HG03060 (cell line): Measurements from ENCODE around the gene PNPLA6.

Source experiments
- ATAC-seq: cut with Tn5 transposase; IDR thresholded peaks from one replicate; pipeline ENCODE4 v1.9.1; 2021; ENCODE audit warnings: low read depth, moderate number of reproducible peaks; ENCODE audit not compliant: unreplicated experiment

PNPLA6 gene

GRCh38 chr19:7535047-7535997 lies at the start of gene PNPLA6:
PNPLA6 (plus strand) TSS chr19:7535717; CDS start chr19:7535789, 72 bp downstream.
- ATAC-seq, result peak; percentile 70

GRCh38 chr19:7486923-7487322 lies 48.6 kb upstream of the PNPLA6 start:
- no peak for ATAC-seq

- no peak for ATAC-seq
Observed at GRCh38 chr19:7488736-7489353, 46.7 kb upstream of the PNPLA6 start, which contains the start of gene PEX11G. PEX11G (minus strand) TSS chr19:7489035; CDS start chr19:7489010, 25 bp downstream.

- no peak for ATAC-seq
Observed at GRCh38 chr19:7489609-7490044, 45.9 kb upstream of the PNPLA6 start.

GRCh38 chr19:7492142-7492541 lies 43.4 kb upstream of the PNPLA6 start:
- ATAC-seq, result no peak

- no peak for ATAC-seq
Observed at GRCh38 chr19:7492558-7492957, 43.0 kb upstream of the PNPLA6 start.

- ATAC-seq, result no peak
Observed at GRCh38 chr19:7494416-7495098, 41.0 kb upstream of the PNPLA6 start.

GRCh38 chr19:7497292-7497691 lies 38.2 kb upstream of the PNPLA6 start:
- ATAC-seq, result no peak

- no peak for ATAC-seq
Observed at GRCh38 chr19:7500811-7501450, 34.6 kb upstream of the PNPLA6 start.

GRCh38 chr19:7502552-7502951 lies 33.0 kb upstream of the PNPLA6 start:
- ATAC-seq, result no peak

GRCh38 chr19:7504684-7505083 lies 30.8 kb upstream of the PNPLA6 start:
- ATAC-seq, result no peak

- no peak for ATAC-seq
Observed at GRCh38 chr19:7505288-7505681, 30.2 kb upstream of the PNPLA6 start.

GRCh38 chr19:7505682-7506384 lies 29.7 kb upstream of the PNPLA6 start:
- no peak for ATAC-seq

- ATAC-seq, result no peak
Observed at GRCh38 chr19:7506385-7507328, 28.9 kb upstream of the PNPLA6 start.

- ATAC-seq, result no peak
Observed at GRCh38 chr19:7507884-7508283, 27.6 kb upstream of the PNPLA6 start.

GRCh38 chr19:7509625-7510024 lies 25.9 kb upstream of the PNPLA6 start:
- ATAC-seq, result no peak

- ATAC-seq, result no peak
Observed at GRCh38 chr19:7512400-7512851, 23.1 kb upstream of the PNPLA6 start.

- no peak for ATAC-seq
Observed at GRCh38 chr19:7513809-7514642, 21.5 kb upstream of the PNPLA6 start.
